HG03135 (cell line): ENCODE measurements around the gene MME.

ENCODE experiments used
- ATAC-seq: cut with Tn5 transposase; IDR thresholded peaks from one replicate; pipeline ENCODE4 v1.9.1; 2021; ENCODE audit warnings: mild to moderate bottlenecking, moderate library complexity; ENCODE audit not compliant: unreplicated experiment

The MME gene

GRCh38 chr3:155135003-155135402, 54.9 kb downstream of the MME start:
- no peak for ATAC-seq

- no peak for ATAC-seq
These were observed 58.6 kb downstream of the MME start for GRCh38 chr3:155138677-155139076.

DNA sequence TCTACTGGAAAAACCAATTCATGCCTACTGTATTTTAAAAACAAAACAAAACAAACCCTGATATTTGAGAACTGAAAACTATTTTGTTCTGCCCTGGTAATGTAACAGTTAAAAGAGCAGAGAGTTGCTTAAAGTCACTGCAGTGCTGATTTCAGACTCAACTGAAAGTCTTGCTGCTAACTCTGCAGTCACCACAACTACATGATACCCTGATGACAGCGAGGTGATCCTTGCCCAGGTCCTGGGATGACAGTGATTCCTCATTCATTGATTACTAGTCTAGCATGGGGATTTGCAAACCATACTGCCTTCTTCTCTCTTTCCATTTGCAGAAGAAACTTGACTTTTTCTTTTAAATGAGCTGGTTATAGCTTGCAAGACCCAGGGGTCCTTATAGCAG, 67.5 kb downstream of the MME start:
- ATAC-seq = no peak

- no peak for ATAC-seq
These were observed 69.4 kb downstream of the MME start for GRCh38 chr3:155149494-155149893.

DNA sequence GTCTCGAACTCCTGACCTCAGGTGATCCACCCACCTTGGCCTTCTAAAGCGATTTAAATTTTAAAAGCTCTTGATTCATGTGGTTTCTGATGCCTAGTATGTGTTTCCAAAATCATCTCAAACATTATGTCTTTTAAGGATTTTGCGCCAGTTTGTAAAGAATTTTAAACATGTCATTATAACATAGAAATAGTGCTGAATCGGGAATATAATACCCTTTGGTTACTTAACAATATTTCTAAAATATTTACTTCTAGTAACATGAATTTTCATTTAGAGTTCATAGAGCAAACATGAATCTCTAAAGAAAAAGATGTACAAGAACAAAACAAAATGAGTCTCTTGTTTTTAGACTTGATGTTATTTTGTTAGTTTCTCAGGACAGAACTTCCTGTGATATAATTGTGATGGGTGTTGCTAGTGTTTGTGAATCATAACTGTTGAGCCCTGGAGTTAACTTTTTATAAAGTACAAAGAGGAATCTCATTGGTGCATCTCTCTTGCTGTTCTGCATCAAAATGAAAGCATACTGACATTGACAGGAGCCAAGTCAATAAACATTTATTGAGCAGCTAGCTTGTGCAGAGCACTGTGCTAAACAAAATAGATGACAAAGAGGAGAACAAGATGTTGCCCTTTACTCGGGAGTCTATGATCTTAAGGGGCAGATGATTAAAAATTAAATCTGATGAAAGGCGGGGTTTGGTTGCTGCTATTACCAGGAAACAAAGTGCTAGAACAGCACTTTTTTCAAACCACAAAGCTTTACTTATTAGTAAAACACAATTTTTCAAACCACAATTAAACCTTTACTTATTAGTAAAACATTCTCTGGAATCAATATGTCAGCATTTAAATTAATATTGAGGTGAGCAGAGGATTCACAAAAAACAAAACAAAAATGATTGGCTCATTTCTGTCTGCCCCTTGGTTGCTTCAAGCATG, 73.4 kb downstream of the MME start:
- ATAC-seq = no peak

- no peak for ATAC-seq
These were observed 74.1 kb downstream of the MME start for GRCh38 chr3:155154255-155154654.

GRCh38 chr3:155158346-155159037, 78.4 kb downstream of the MME start:
- no peak for ATAC-seq

DNA sequence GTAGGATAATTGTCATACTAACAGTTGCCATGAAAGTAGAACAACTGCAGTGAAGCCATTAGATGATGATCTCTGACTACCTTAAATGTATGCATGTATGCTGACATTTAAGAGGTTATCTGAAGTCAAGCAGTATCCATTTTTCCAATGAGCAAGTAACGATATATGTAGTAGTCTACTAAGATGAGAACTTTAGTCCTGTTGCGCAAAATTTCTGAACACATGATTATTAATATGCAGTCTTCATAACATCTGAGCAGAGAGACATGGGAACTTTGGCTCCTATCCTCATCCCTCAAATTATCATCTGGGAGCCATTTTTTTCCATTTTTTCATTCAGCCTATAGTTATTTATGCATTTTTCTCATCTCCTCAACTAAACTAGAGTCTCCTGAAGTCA, 79.2 kb downstream of the MME start:
- no peak for ATAC-seq

DNA sequence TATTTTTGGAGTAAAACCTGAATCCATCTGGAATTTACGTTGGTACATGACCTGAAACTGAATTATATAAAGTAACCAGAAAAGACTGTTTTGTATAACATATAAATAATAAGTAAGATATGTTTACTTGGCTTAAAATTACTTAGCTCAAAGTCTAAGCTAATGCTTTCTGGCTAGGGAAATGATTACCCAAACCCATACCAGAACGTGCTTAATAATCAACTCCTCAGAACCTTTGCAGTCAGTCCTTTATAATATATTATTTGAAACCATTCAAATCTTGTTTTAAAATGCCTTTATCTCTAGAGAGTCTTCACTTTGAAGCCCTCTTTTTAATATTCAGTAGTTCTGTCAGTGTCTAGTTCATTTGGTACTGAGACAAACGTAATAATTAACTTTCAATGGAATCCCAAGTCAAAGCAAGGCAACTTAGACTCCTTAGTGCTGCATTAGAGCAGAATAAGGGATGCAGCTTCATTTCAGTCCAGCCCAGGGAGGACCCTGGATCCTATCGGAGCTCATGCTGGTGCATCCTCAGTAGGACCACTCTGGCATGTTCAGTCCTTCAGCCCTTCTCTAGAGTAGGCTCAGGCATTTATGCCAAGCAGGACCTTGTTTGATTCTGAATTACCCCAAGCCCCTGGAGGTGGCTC, 81.6 kb downstream of the MME start:
- ATAC-seq = no peak

DNA sequence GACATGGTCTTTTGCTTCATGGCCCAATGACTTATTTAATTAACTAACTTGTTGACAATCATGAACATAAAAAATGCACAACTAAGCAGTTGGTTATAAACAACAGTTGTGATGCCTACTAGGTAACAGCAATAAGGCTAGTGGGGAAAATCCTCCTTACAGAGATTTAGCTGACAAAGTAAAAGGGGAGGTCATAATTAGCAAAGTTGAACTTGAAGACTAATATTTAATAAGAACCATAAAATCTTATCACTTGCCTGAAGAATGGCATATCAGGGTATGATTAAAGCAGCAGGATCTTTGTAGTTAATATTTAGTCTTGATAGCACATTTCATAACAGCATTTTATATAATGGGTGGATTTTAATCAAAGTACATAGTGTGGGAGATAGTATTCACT, 84.2 kb downstream of the MME start:
- no peak for ATAC-seq

DNA sequence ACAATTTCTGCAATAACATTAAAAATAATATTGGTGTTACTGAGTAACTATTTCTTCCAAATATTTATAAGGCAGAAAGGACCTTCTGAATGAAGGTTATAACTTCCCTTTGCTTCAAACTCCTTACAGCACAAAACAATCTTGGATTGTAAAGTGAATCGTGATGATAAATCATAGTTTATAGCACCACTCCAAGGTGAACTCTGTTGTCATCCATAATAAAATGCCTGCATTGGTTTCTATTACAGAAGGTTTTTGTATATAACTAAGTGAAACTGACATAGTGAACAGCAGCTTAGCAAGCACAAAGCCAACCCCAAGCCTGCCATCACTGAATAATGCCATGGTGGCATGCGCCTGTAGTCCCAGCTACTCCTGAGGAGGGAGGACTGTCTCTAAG, 86.3 kb downstream of the MME start:
- no peak for ATAC-seq

DNA sequence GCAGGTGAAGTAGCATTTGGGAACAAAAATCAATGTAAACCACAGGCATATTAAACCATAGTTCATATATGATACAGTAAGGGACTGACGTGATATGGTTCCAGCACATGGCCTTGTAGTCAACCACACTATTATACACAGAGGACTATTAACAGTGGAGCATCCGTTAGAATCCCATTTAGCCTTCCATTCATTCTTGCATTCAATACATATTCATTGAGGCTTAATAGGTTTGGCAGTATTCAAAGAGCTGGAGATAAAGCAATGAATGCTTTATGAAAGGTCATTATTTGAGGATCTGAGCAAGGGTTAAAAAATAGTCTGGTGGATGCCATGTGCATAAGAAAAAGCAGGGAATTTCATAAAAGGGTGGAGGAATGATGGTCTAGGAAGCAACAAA, 89.1 kb downstream of the MME start:
- no peak for ATAC-seq

DNA sequence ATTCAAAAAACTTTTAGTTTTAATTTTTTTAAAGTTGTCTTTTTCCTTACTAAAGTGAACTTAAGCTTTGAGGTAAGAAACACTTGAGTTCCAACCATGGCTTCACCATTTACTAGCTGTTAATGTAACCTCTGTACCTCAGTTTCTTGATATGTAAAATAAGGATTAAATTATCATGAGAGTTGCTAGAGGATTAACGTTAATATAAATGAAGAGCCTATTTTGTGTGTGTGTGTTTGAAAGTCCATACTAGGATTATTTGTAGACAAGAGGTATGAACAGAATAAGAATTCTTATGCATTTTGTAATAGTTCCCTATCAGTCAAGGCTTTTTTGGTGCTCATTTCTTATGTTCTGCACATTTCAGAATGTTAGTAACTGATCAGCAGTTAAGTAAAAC, 93.7 kb downstream of the MME start:
- no peak for ATAC-seq

GRCh38 chr3:155178810-155179436, 98.8 kb downstream of the MME start:
- no peak for ATAC-seq

DNA sequence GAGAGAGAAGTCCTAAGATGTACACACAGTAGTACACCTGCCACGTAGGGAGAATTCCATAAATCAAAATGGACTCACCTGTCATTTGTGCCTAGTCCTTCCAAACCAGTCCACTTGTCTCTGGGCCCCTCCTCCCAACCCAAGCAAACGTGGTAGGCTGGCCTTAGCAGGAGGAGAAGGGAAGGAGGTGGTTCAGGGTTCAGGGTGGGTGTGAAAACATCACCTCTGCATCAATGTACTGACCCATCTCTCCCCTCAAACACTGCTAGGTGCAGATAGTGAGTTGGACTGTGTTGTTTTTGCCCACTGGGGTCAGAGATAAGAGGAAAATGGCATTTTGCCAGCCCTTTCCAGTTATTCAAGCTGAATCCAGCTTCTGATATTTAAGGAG, 99.3 kb downstream of the MME start:
- no peak for ATAC-seq

- ATAC-seq = no peak
These were observed 100.0 kb downstream of the MME start for GRCh38 chr3:155179966-155180757.

DNA sequence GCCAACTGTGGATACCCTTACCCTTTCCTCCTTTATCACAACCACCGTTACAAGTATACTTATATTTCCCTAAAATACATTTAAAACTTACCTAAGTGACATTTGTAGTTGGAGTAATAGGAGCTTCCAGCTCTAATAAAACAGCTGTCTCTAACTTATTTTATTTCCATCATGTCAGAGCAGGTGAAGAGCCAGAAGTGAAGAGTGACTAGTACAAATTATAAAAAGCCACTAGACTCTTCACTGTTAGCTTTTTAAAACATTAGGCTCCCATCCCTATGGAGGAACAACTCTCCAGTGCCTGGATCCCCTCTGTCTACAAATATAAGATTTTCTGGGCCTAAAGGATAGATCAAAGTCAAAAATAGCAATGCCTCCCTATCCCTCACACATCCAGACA, 102.3 kb downstream of the MME start:
- no peak for ATAC-seq

- ATAC-seq = peak; percentile 65
These were observed 103.9 kb downstream of the MME start for GRCh38 chr3:155184011-155184410.

DNA sequence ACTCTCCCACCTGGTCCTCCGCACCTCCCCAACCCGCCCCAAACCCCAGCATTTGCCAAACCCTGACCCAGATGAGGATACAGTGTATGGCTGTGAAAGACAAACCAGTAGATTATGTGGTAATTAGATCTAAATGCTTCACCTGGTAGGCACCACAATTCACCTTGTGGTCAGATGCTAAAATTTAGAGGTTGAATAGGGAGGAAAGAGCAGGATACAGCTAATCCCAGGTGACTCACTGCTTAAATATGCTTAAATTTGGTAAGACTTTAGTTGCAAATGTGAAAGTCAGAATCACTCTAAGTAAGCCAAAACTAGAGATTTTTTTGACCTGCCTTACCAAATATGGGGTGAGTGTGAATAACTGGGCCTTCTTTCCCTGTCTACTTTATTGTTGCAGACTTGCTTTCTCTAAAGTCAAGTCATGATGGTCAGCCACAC, 105.5 kb downstream of the MME start:
- no peak for ATAC-seq

- ATAC-seq = no peak
These were observed 107.9 kb downstream of the MME start for GRCh38 chr3:155188031-155188430.
